Heart left ventricle (tissue), 16 donors: ENCODE results near the gene NFATC1. TPM values are rescaled to one million over a fixed set of nuclear protein-coding genes. Genes with fewer than 3 reads are reported as not detected.
"Not testable (repeated sequence)": the region's sequence is repeated elsewhere in the genome, so short reads cannot be mapped to it uniquely, and the experiment has no call there.

ENCODE experiments used
- ATAC-seq, 4 donors: fragments of 200-7000 bp; cut with Tn5 transposase; one replicate each; pipeline ENCODE4 v1.9.1; 2020 to 2022; ENCODE audit warnings: moderate library complexity in 4 of 4, mild to moderate bottlenecking in 3 of 4, moderate number of reproducible peaks in 1 of 4
- DNase-seq, 5 donors: peaks; one replicate each; pipeline ENCODE4 v3.0.0-alpha.2; 2020
- H3K27ac ChIP-seq, 12 donors: fragments of 200-600 bp; sonication (generic) in 4 of 12; one replicate each; pipeline versions ENCODE4 v1.5.0 to v1.8.0; 2016 to 2022; ENCODE audit warnings: mild to moderate bottlenecking in 2 of 12
- H3K27me3 ChIP-seq, 9 donors: fragments of 200-600 bp; sonication (generic) in 2 of 9; one replicate each; pipeline versions ENCODE4 v1.5.1 to v1.8.0; 2016 to 2022; ENCODE audit warnings: mild to moderate bottlenecking in 3 of 9
- H3K36me3 ChIP-seq, 9 donors: fragments of 200-600 bp; sonication (generic) in 2 of 9; one replicate each; pipeline versions ENCODE4 v1.5.0 to v1.8.0; 2018 to 2022; ENCODE audit warnings: mild to moderate bottlenecking in 2 of 9
- H3K4me1 ChIP-seq, 12 donors: fragments of 200-600 bp; sonication (generic) in 4 of 12; one replicate each; pipeline versions ENCODE4 v1.5.0 to v1.8.0; 2016 to 2022; ENCODE audit warnings: mild to moderate bottlenecking in 3 of 12
- H3K4me3 ChIP-seq, 12 donors: fragments of 200-600 bp; sonication (generic) in 4 of 12; one replicate each; pipeline versions ENCODE4 v1.5.0 to v1.8.0; 2017 to 2022; ENCODE audit warnings: mild to moderate bottlenecking in 9 of 12, moderate library complexity in 4 of 12
- H3K9me3 ChIP-seq, 12 donors: fragments of 200-600 bp; sonication (generic) in 4 of 12; one replicate each; pipeline versions ENCODE4 v1.5.0 to v1.8.0; 2016 to 2022; ENCODE audit warnings: mild to moderate bottlenecking in 1 of 12
- CTCF ChIP-seq, 12 donors: fragments of 200-600 bp; sonication (generic) in 4 of 12; IDR thresholded peaks; one replicate each; pipeline versions ENCODE4 v1.5.0 to v1.8.0; 2018 to 2022; ENCODE audit warnings: antibody characterized with exemption in 12 of 12, mild to moderate bottlenecking in 5 of 12
- POLR2A ChIP-seq, 2 donors: fragments of 450-650 bp; IDR thresholded peaks; one replicate each; pipeline ENCODE4 v1.6.1; 2017; ENCODE audit warnings: antibody characterized with exemption in 2 of 2, mild to moderate bottlenecking in 2 of 2, moderate library complexity in 2 of 2
- WGBS, 4 donors: extraction: QIAGEN DNeasy Blood & Tissue Kit in 2 of 4; methylation state at CpG; one replicate each; pipeline versions ENCODE4 v1.1.5 to v1.1.7; 2013 to 2018; 5-methylcytosine and 5-hydroxymethylcytosine counted together
- intact Hi-C, 10 donors: fragments of 100-400 bp; cut with DNase I; formaldehyde crosslinking; loops; one replicate each; pipeline versions ENCODE4 v1.11.1 to v1.14.2; 2022
- polyA plus RNA-seq, 2 donors: library from polyadenylated mRNA; stranded (reverse); fragments of 200-250 nt; gene quantifications; one replicate each; pipeline ENCODE4 v1.2.3, GENCODE V29; 2013
- total RNA-seq, 9 donors: library from RNA; depleted of rRNA in 2 of 9; stranded (reverse); fragments of >200 nt in 2 of 9; fragmentation: NEBNext Ultra II Directional in 3 of 9; extraction: Animal tissue kit (Norgen Biotek cat#: 25700) in 3 of 9; gene quantifications; one replicate each; pipeline versions ENCODE4 v1.1.0 to v1.2.4, GENCODE V29; 2016 to 2023
- donor health status: ischemic (EF 13 %, LVEDD 7.1; RV severe dilation, severe dysfunction).
- donor health status: healthy with polysubstance abuse.
- donor health status: DM: no; HTN: yes; CAD: no.
- donor health status: DM: no; HTN: no; CAD: no.
- donor health status: ischemic (EF 25% LVEDD 6.9; RV normal size, moderate dysfunction).
- donor health status: ischemic (EF 25% LVEDD 5.7; RV mildly dilated, moderate dysfunction).
- donor health status: healthy.
- donor health status: DM: yes; HTN: yes; CAD: no.
- donor health status: ischemic (EF 35%, LVEDD 5.7; RV mildly dilated, moderate dysfunction).
- donor health status: nonischemic (EF 11% LVEDD 7.7; RV severe dilation, severe dysfunction).
- donor health status: DM: yes; HTN: yes; CAD: no.
- donor health status: PGD.
- donor health status: ischemic (EF 29% LVEDD 5.4; RV normal size, mild dysfunction).
- donor health status: nonischemic (EF 23%, LVEDD 6.1; RV moderate dilation, normal function).

The NFATC1 gene
- total and polyA plus RNA-seq, 11 donors = 6.5 to 26.7 (median 15.3) TPM

GRCh38 chr18:79481046-79481790 lies 85.5 kb downstream of the NFATC1 start:
- no peaks in the 10 kb centered on the region for H3K27me3 ChIP-seq
- peaks cover 0 to 21% (median 3%) of the 10 kb centered on the region in 12 donors for H3K4me1 ChIP-seq
- H3K27ac ChIP-seq = no peak overlapping the region
- intact Hi-C loops = no loop called here
- peak in 2 of 5 donors; percentile 19 to 50 for DNase-seq
- H3K36me3 ChIP-seq = peaks cover 0 to 16% (median under 1%) of the 10 kb centered on the region in 9 donors
- TF ChIP-seq CTCF (IDR thresholded peaks at IDR 0.05) (no peak), POLR2A (IDR thresholded peaks at IDR 0.05) (no peak)
- 90 to 97% (median 93%) methylated on average over 25 to 26 of the region's 26 CpGs for WGBS, 4 donors
- no peak overlapping the region for H3K4me3 ChIP-seq
- H3K9me3 ChIP-seq = no peaks in the 10 kb centered on the region
- no peak for ATAC-seq

DNA sequence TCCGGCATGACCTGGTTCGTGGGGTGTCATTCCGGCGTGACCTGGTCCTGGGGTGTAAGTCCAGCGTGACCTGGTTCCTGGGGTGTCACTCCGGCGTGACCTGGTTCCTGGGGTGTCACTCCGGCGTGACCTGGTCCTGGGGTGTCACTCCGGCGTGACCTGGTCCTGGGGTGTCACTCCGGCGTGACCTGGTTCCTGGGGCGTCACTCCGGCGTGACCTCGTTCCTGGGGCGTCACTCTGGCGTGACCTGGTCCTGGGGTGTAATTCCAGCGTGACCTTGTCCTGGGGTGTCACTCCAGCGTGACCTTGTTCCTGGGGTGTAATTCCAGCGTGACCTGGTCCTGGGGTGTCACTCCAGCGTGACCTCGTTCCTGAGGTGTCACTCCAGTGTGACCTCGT lies 87.7 kb downstream of the NFATC1 start:
- ATAC-seq, H3K4me3 ChIP-seq, H3K9me3 ChIP-seq, H3K27me3 ChIP-seq, H3K27ac ChIP-seq, intact Hi-C loops: not testable (repeated sequence)
- H3K4me1 ChIP-seq = peaks cover 0 to 22% (median 3%) of the 10 kb centered on the region in 12 donors
- DNase-seq = peak in 2 of 5 donors; percentile 14 to 17
- H3K36me3 ChIP-seq = peaks cover 0 to 28% (median 15%) of the 10 kb centered on the region in 9 donors
- WGBS, 4 donors = 91 to 97% (median 94%) methylated on average over 17 to 25 of the region's 25 CpGs

GRCh38 chr18:79483971-79484491 lies 88.3 kb downstream of the NFATC1 start:
- no peaks in the 10 kb centered on the region for H3K9me3 ChIP-seq
- H3K27me3 ChIP-seq = no peaks in the 10 kb centered on the region
- no peak for ATAC-seq
- peaks cover 0 to 32% (median 15%) of the 10 kb centered on the region in 9 donors for H3K36me3 ChIP-seq
- TF ChIP-seq POLR2A (IDR thresholded peaks at IDR 0.05) = no peak
- no peak for TF ChIP-seq CTCF (IDR thresholded peaks at IDR 0.05)
- H3K27ac ChIP-seq = no peak overlapping the region
- peak in 1 of 5 donors; percentile 50 for DNase-seq
- no peak overlapping the region for H3K4me3 ChIP-seq
- H3K4me1 ChIP-seq = peaks cover 0 to 22% (median 3%) of the 10 kb centered on the region in 12 donors
- WGBS, 4 donors = 94 to 99% (median 97%) methylated on average over 10 to 15 of the region's 15 CpGs
- intact Hi-C loops = no loop called here

DNA sequence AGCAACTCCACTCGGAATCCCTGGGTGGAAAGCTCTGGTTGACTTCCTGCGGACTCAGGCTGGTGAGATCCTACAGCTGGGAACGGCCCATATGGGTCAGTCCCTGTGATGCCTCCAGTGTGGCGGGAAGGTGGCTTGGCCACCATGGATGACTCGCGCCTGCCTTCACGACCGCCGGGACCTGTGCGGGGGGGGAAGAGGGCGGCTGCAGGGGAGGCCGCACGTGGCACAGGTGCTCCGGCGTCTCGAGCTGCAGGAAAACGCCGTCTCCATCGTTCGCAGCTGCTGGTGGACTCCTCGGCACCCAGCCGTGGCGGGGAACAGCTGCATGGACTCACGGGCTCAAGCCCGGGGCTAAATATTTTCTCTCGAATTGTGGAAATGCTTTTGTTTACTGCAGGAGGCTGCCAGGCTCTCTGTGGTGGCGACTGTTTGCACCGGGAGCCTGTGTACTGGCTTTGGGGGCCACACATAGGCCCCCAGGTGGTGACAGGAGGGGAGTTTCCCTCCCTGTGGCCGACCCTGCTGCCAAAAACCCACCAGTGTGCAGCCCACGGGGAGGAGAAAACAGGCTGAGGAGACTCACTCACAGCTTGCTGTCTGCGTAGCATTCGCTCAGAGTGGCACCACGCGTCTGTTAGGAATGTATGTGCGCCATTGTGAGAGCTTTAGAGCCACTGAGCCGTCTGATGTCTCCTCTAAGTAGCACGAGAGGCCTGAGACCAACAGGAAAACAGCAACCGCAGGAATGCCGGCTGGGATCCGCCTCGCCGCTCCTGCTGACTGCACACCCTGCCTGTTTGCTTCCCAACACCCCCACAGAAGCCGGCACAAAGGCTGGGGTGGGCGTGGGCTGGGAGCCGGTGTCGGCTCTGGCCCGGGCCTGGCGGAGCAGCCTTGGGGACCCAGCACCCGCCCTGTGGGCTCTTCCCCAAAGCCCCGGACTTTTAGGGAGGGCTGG lies 89.2 kb downstream of the NFATC1 start:
- Histone ChIP-seq H3K4me3 (peak overlapping the region in 7 of 12 donors; percentile 15 to 44 (median 23)), H3K27me3 (no peaks in the 10 kb centered on the region), H3K36me3 (peaks cover 0 to 31% (median 15%) of the 10 kb centered on the region in 9 donors), H3K27ac (peak overlapping the region in 8 of 12 donors; percentile 13 to 76 (median 41)), H3K9me3 (no peaks in the 10 kb centered on the region), H3K4me1 (peaks cover 0 to 22% (median 3%) of the 10 kb centered on the region in 12 donors)
- DNase-seq (peak; percentile 44 to 74 (median 49)), ATAC-seq (peak in 3 of 4 donors; percentile 44 to 78 (median 61))
- intact Hi-C loops = no loop called here
- TF ChIP-seq CTCF (IDR thresholded peaks at IDR 0.05) (no peak), POLR2A (IDR thresholded peaks at IDR 0.05) (no peak)
- 77 to 79% (median 78%) methylated on average over 41 to 50 of the region's 50 CpGs for WGBS, 4 donors
